ENCODE measurements around the gene CNFN. TPM values are rescaled to one million over a fixed set of nuclear protein-coding genes. Genes with fewer than 3 reads are reported as not detected.
"Not testable (repeated sequence)": the region's sequence is repeated elsewhere in the genome, so short reads cannot be mapped to it uniquely, and the experiment has no call there.

Gene CNFN
- total and polyA plus RNA-seq, 5 experiments from 2014 or later: 0.44 to 0.88 (median 0.68) TPM; not detected in 2

DNA sequence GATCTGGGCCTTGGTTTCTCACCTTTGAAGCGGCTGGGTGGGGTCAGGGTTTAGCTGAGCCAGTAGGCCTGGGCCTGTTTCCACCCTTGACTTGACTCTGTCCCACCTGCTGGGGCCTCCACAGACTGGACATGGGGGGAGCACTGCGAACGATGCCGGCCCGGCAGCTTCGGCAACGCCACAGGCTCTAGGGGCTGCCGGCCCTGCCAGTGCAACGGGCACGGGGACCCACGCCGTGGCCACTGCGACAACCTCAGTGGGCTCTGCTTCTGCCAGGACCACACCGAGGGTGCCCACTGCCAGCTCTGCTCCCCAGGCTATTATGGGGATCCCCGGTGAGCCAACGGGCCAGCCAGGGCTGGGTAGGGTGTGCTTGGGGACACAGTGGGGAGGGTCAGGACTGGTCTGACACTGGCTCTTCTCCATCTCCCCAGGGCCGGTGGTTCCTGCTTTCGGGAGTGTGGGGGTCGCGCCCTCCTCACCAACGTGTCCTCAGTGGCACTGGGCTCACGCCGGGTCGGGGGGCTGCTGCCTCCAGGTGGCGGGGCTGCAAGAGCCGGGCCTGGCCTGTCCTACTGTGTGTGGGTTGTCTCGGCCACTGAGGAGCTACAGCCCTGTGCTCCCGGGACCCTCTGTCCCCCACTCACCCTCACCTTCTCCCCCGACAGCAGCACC, 36.6 kb downstream of the CNFN start:
- H3K36me3 Mint-ChIP-seq: peaks cover 0 to 18% (median 4%) of the 10 kb centered on the region in 3 donors

DNA sequence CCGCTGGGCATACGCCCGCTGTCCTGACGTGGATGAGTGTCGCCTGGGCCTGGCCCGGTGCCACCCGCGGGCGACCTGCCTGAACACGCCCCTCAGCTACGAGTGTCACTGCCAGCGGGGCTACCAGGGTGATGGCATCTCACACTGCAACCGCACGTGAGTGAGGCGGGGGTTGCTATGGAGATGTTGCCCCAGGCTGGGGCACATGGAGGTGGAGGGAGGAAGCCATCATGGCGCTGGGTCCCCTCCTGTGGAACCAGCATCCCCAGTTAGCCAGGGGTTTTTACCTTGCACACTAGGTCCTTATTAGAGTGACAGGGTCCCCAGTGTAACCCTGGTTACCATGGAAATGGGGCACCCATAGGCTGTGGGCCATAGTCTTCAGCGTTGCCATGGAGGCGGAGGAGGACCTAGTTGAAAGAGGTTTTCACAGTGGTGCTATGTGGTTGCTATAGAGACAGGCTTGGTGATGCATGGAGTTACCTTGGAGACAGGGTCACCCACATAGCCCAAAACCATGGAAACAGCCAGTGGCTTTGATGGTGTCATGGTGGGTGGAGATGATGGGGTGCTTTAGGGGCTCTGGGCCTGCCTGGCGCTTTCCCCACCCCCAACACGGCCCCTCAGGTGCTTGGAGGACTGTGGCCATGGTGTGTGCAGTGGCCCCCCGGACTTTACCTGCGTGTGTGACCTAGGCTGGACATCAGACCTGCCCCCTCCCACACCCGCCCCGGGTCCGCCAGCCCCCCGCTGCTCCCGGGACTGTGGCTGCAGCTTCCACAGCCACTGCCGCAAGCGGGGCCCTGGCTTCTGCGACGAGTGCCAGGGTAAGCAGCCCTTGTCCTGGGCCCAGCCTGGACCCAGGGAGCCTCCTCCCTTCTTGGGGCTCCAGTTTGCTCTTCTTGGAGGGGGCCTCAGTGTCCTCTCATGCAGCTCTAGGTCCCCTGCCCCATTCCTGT, 37.5 kb downstream of the CNFN start:
- H3K27ac Mint-ChIP-seq: no peak overlapping the region
- H3K4me1 Mint-ChIP-seq: peaks cover 0 to 4% (median 1%) of the 10 kb centered on the region in 4 donors
- DNase-seq (no peak), ATAC-seq (peak in 1 of 2 donors; percentile 23)
- H3K9me3 Mint-ChIP-seq: no peaks in the 10 kb centered on the region
- POLR2A ChIA-PET: no interaction called here
- no peaks in the 10 kb centered on the region for H3K27me3 Mint-ChIP-seq
- peaks cover 0 to 23% (median 3%) of the 10 kb centered on the region in 3 donors for H3K36me3 Mint-ChIP-seq
- no peak overlapping the region for H3K4me3 Mint-ChIP-seq

More for the DNA sequence above, 36.6 kb downstream of the CNFN start:
- no peak overlapping the region for H3K4me3 Mint-ChIP-seq
- no peak for ATAC-seq
- no peak for DNase-seq
- no peaks in the 10 kb centered on the region for H3K9me3 Mint-ChIP-seq
- no peaks in the 10 kb centered on the region for H3K27me3 Mint-ChIP-seq
- H3K4me1 Mint-ChIP-seq: peaks cover 0 to 4% (median 1%) of the 10 kb centered on the region in 4 donors
- POLR2A ChIA-PET: no interaction called here
- H3K27ac Mint-ChIP-seq: no peak overlapping the region

- no peaks in the 10 kb centered on the region for H3K9me3 Mint-ChIP-seq
- no peak for DNase-seq
- no peaks in the 10 kb centered on the region for H3K27me3 Mint-ChIP-seq
- H3K4me1 Mint-ChIP-seq: peaks cover 0 to 4% (median 2%) of the 10 kb centered on the region in 4 donors
- no peak for ATAC-seq
- no peak overlapping the region for H3K27ac Mint-ChIP-seq
- peaks cover 0 to 25% (median 4%) of the 10 kb centered on the region in 3 donors for H3K36me3 Mint-ChIP-seq
- no peak overlapping the region for H3K4me3 Mint-ChIP-seq
- POLR2A ChIA-PET: no interaction called here
Measured at GRCh38 chr19:42351079-42351735, 38.9 kb downstream of the CNFN start.

GRCh38 chr19:42350417-42350816, 39.7 kb downstream of the CNFN start:
- peaks cover 0 to 4% (median 2%) of the 10 kb centered on the region in 4 donors for H3K4me1 Mint-ChIP-seq
- POLR2A ChIA-PET: no interaction called here
- ATAC-seq: no peak
- H3K27ac Mint-ChIP-seq: no peak overlapping the region
- H3K27me3 Mint-ChIP-seq: no peaks in the 10 kb centered on the region
- no peak for DNase-seq
- H3K9me3 Mint-ChIP-seq: no peaks in the 10 kb centered on the region
- peaks cover 0 to 31% (median 4%) of the 10 kb centered on the region in 3 donors for H3K36me3 Mint-ChIP-seq
- H3K4me3 Mint-ChIP-seq: no peak overlapping the region

- Mint-ChIP-seq H3K27me3 (no peaks in the 10 kb centered on the region), H3K36me3 (peaks cover 0 to 36% (median 4%) of the 10 kb centered on the region in 3 donors), H3K9me3 (no peaks in the 10 kb centered on the region), H3K27ac (peak overlapping the region in 1 of 10 donors; percentile 59), H3K4me3 (no peak overlapping the region), H3K4me1 (peaks cover 0 to 4% (median 2%) of the 10 kb centered on the region in 4 donors)
- DNase-seq (no peak), ATAC-seq (no peak)
- POLR2A ChIA-PET: interaction anchor here (0.7 kb wide), 1 partner anchor 319 kb away, joined by 5 read pairs; no protein-coding TSS in a partner anchor
Measured at GRCh38 chr19:42349378-42350107, 40.6 kb downstream of the CNFN start.

GRCh38 chr19:42348211-42348610, 41.9 kb downstream of the CNFN start:
- POLR2A ChIA-PET: no interaction called here
- H3K27me3 Mint-ChIP-seq: no peaks in the 10 kb centered on the region

DNA sequence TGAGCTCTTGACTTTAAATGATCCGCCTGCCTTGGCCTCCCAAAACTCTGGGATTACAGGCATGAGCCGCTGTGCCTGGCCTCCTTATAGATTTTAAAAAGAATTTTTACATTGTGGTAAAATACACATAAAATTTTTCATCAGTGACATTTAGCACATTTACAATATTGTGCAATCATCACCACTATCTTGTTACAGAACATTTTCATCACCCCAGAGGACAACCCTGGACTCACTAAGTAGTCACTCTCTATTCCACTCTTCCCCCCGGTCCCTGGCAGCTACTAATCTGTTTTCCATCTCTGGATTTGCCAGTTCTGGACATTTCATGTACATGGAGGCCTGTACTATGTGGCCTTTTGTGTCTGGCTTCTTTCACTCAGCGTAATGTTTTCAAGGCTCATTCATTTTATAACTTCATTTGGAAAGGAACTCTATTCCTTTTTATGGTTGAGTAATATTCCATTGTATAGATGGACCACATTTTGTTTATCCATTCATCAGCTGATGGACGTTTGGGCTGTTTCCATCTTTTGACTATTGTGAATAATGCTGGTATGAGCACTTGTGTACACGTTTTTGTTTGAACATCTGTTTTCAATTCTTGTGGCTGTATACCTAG, 44.8 kb downstream of the CNFN start:
- Mint-ChIP-seq H3K4me3 (no peak overlapping the region), H3K36me3 (peaks cover 0 to 28% (median 4%) of the 10 kb centered on the region in 3 donors), H3K27ac (no peak overlapping the region), H3K27me3 (no peaks in the 10 kb centered on the region), H3K9me3 (no peaks in the 10 kb centered on the region), H3K4me1 (peaks cover 0 to 2% (median under 1%) of the 10 kb centered on the region in 4 donors)
- ATAC-seq (no peak), DNase-seq (no peak)
- POLR2A ChIA-PET: no interaction called here

More at GRCh38 chr19:42348211-42348610, 41.9 kb downstream of the CNFN start:
- H3K4me1 Mint-ChIP-seq: peaks cover 0 to 5% (median 2%) of the 10 kb centered on the region in 4 donors
- ATAC-seq (no peak), DNase-seq (no peak)
- peaks cover 0 to 31% (median 4%) of the 10 kb centered on the region in 3 donors for H3K36me3 Mint-ChIP-seq
- H3K4me3 Mint-ChIP-seq: no peak overlapping the region
- H3K27ac Mint-ChIP-seq: no peak overlapping the region
- no peaks in the 10 kb centered on the region for H3K9me3 Mint-ChIP-seq

GRCh38 chr19:42344336-42344893, 45.7 kb downstream of the CNFN start:
- ATAC-seq (no peak), DNase-seq (no peak)
- peaks cover 0 to 28% (median 4%) of the 10 kb centered on the region in 3 donors for H3K36me3 Mint-ChIP-seq
- no peaks in the 10 kb centered on the region for H3K27me3 Mint-ChIP-seq
- H3K9me3 Mint-ChIP-seq: no peaks in the 10 kb centered on the region
- POLR2A ChIA-PET: no interaction called here
- peaks cover 0 to 2% (median under 1%) of the 10 kb centered on the region in 4 donors for H3K4me1 Mint-ChIP-seq
- no peak overlapping the region for H3K4me3 Mint-ChIP-seq
- no peak overlapping the region for H3K27ac Mint-ChIP-seq

DNA sequence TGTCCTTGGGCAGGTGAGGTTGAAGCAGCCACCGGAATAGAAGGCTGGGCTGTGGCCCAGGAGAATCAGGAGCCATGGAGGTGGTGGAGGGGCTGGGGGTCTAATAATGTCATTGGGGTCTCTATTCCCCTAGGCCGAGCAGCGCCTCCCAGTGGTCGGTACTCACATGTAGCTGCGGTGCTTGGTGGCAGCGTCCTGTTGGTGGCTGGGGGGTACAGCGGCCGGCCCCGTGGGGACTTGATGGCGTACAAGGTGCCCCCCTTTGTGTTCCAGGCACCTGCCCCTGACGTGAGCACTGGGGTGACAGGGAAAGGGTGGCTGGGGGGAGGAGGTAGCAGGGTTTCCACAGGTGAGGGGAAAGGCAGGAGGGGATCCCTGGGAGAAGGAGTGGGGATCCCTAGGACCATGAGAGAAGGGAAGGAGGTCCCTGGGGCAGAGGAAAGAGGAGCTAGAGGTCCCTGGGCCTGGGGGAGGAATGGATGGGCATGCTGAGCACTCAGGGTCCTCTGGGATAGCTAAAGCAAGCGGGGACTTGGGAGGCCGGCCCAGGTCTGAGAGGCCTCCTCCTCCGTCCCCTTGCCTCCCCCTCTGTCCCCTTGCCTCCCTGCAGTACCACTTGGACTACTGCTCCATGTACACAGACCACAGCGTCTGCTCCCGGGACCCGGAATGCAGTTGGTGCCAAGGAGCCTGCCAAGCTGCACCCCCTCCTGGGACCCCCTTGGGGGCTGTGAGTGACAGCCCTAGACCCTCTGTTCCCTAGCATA, 46.6 kb downstream of the CNFN start:
- Mint-ChIP-seq H3K36me3 (peaks cover 0 to 32% (median 4%) of the 10 kb centered on the region in 3 donors), H3K27me3 (no peaks in the 10 kb centered on the region), H3K4me3 (no peak overlapping the region), H3K27ac (peak overlapping the region in 3 of 10 donors; percentile 29 to 79 (median 45)), H3K4me1 (peaks cover 0 to 2% (median under 1%) of the 10 kb centered on the region in 4 donors), H3K9me3 (no peaks in the 10 kb centered on the region)
- ATAC-seq (no peak), DNase-seq (no peak)
- POLR2A ChIA-PET: no interaction called here

DNA sequence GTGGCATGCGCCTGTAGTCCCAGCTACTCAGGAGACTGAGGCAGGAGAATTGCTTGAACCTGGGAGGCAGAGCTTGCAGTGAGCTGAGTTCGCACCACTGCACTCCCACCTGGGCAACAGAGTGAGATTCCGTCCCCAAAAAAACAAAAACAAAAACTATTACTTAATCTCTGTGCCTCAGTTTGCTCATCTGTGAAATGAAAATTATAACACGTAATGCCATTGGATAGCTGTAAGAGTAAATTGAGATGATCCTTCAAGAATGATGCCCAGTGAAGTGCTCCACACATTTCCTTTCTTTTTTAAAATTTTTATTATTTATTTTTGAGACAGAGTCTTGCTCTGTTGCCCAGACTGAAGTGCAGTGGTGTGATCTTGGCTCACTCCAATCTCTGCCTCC, 50.2 kb downstream of the CNFN start:
- ATAC-seq, H3K27ac Mint-ChIP-seq, H3K4me3 Mint-ChIP-seq, POLR2A ChIA-PET, H3K4me1 Mint-ChIP-seq, DNase-seq, H3K9me3 Mint-ChIP-seq, H3K27me3 Mint-ChIP-seq: not testable (repeated sequence)
- H3K36me3 Mint-ChIP-seq: peaks cover 0 to 21% (median 5%) of the 10 kb centered on the region in 3 donors
